SK-N-SH (cell line): Measurements from ENCODE around the gene OR52B6. TPM values are rescaled to one million over a fixed set of nuclear protein-coding genes. Genes with fewer than 3 reads are reported as not detected.

Experiments
- CTCF ChIA-PET: fragments of 300-600, 350-600 bp; formaldehyde crosslinking; extraction: SDS; loops from one replicate; lab custom pipeline; 2021; lab: Yijun Ruan, JAX
- POLR2A ChIA-PET: fragments of 350-600 bp; sonication (Branson Sonifier 250); formaldehyde crosslinking; extraction: SDS; loops from one replicate; lab custom pipeline; 2020; ENCODE audit warnings: antibody characterized with exemption, inconsistent platforms; lab: Yijun Ruan, JAX
- DNase-seq: peaks from one replicate; pipeline ENCODE4 v3.0.0; 2012
- H2AFZ ChIP-seq: fragments of 200-600 bp; sonication (generic); 2 replicates; pipeline ENCODE4 v1.8.1; 2016; ENCODE audit warnings: antibody characterized with exemption, mild to moderate bottlenecking, low read depth
- H3F3A ChIP-seq: fragments of 200-600 bp; sonication (generic); replicated peaks from 2 replicates; pipeline ENCODE3; 2016; ENCODE audit warnings: antibody characterized with exemption, mild to moderate bottlenecking; ENCODE audit not compliant: insufficient read depth
- H3K27ac ChIP-seq, 2 experiments: fragments of 200-500 bp in 1 of 2; fragments of 200-600 bp in 1 of 2; sonication (Bioruptor generic) in 1 of 2; sonication (generic), shearing (Covaris generic) in 1 of 2; 2 replicates each; pipeline versions ENCODE4 v1.5.1 to v1.6.1; 2014 to 2016; ENCODE audit warnings: low read depth in 2 of 2, inconsistent platforms in 1 of 2, low read length in 1 of 2, mild to moderate bottlenecking in 1 of 2, mixed read lengths in 1 of 2
- H3K27me3 ChIP-seq: fragments of 200-600 bp; sonication (generic), shearing (Covaris generic); 2 replicates; pipeline ENCODE4 v1.6.1; 2016; ENCODE audit warnings: mixed run types; ENCODE audit not compliant: insufficient read depth
- H3K36me3 ChIP-seq, 2 experiments: fragments of 200-500 bp in 1 of 2; fragments of 200-600 bp in 1 of 2; sonication (Bioruptor generic) in 1 of 2; sonication (generic) in 1 of 2; replicated peaks in 1 of 2; 2 replicates each; pipeline versions ENCODE3 to v1.5.1; 2014 to 2016; ENCODE audit warnings: low read length in 1 of 2, mild to moderate bottlenecking in 1 of 2; ENCODE audit not compliant: insufficient read depth in 2 of 2, control insufficient read depth in 1 of 2
- H3K4me1 ChIP-seq, 2 experiments: fragments of 200-500 bp in 1 of 2; fragments of 200-600 bp in 1 of 2; sonication (Bioruptor generic) in 1 of 2; sonication (generic), shearing (Covaris generic) in 1 of 2; 2 replicates each; pipeline versions ENCODE4 v1.5.1 to v1.6.1; 2014 to 2016; ENCODE audit warnings: low read depth in 1 of 2, low read length in 1 of 2, mixed run types in 1 of 2; ENCODE audit not compliant: insufficient read depth in 2 of 2, control insufficient read depth in 1 of 2
- H3K4me2 ChIP-seq: fragments of 200-600 bp; sonication (generic), shearing (Covaris generic); 2 replicates; pipeline ENCODE4 v1.6.1; 2017; ENCODE audit warnings: mixed run types
- H3K4me3 ChIP-seq, 2 experiments: fragments of 200-500 bp in 1 of 2; fragments of 200-600 bp in 1 of 2; sonication (Bioruptor generic) in 1 of 2; sonication (generic), shearing (Covaris generic) in 1 of 2; 2 replicates each; pipeline versions ENCODE4 v1.5.1 to v1.8.1; 2014 to 2016; ENCODE audit warnings: low read depth in 2 of 2, inconsistent platforms in 1 of 2, low read length in 1 of 2, mild to moderate bottlenecking in 1 of 2, mixed read lengths in 1 of 2, moderate library complexity in 1 of 2
- H3K79me2 ChIP-seq: fragments of 200-600 bp; sonication (generic); 2 replicates; pipeline ENCODE4 v1.8.1; 2017; ENCODE audit warnings: mild to moderate bottlenecking; ENCODE audit not compliant: insufficient read depth
- H3K9ac ChIP-seq: fragments of 200-600 bp; sonication (generic); 2 replicates; pipeline ENCODE4 v1.6.1; 2017; ENCODE audit warnings: mixed run types
- H3K9me2 ChIP-seq: fragments of 200-600 bp; sonication (generic); 2 replicates; pipeline ENCODE4 v1.6.1; 2017; ENCODE audit warnings: mixed run types
- H3K9me3 ChIP-seq: fragments of 200-600 bp; sonication (generic); 2 replicates; pipeline ENCODE4 v1.6.1; 2017; ENCODE audit warnings: mixed run types, mild to moderate bottlenecking, moderate library complexity
- H4K20me1 ChIP-seq: fragments of 200-600 bp; sonication (generic); 2 replicates; pipeline ENCODE4 v1.6.1; 2017; ENCODE audit warnings: mild to moderate bottlenecking, mixed run types; ENCODE audit not compliant: insufficient read depth
- EP300 ChIP-seq, 2 experiments: IDR thresholded peaks; 2 replicates each; pipeline versions ENCODE4 v1.4.0 to v1.6.1; 2012; ENCODE audit warnings: borderline replicate concordance in 1 of 2, low read depth in 1 of 2, low read length in 1 of 2
- FOSL2 ChIP-seq: IDR thresholded peaks from 2 replicates; pipeline ENCODE4 v1.4.0; 2012; ENCODE audit warnings: low read depth, mild to moderate bottlenecking, moderate library complexity, borderline replicate concordance
- GATA2 ChIP-seq: sonication (generic); formaldehyde crosslinking; IDR thresholded peaks from 2 replicates; pipeline ENCODE4 v1.5.0; 2020; ENCODE audit warnings: mild to moderate bottlenecking, missing genetic modification reagents
- MEF2A ChIP-seq: IDR thresholded peaks from 2 replicates; pipeline ENCODE4 v1.4.0; 2012; ENCODE audit warnings: low read depth, borderline replicate concordance
- MXI1 ChIP-seq: IDR thresholded peaks from 2 replicates; pipeline ENCODE4 v1.6.1; 2012; ENCODE audit warnings: mild to moderate bottlenecking, low read depth, low read length, improper control_type of control experiment
- RCOR1 ChIP-seq: fragments of 150-350 bp; IDR thresholded peaks from 2 replicates; pipeline ENCODE4 v1.6.1; 2017; ENCODE audit warnings: antibody characterized with exemption, low read length
- RXRA ChIP-seq: IDR thresholded peaks from 2 replicates; pipeline ENCODE4 v1.4.0; 2012; ENCODE audit warnings: low read depth, mild to moderate bottlenecking, borderline replicate concordance
- SIN3A ChIP-seq: IDR thresholded peaks from 2 replicates; pipeline ENCODE4 v1.6.1; 2012; ENCODE audit warnings: low read depth, mild to moderate bottlenecking, low read length, moderate library complexity, borderline replicate concordance
- TEAD4 ChIP-seq: IDR thresholded peaks from 2 replicates; pipeline ENCODE4 v1.4.0; 2012; ENCODE audit warnings: mild to moderate bottlenecking, borderline replicate concordance; ENCODE audit not compliant: insufficient read depth
- YY1 ChIP-seq: IDR thresholded peaks from 2 replicates; pipeline ENCODE4 v1.4.0; 2012; ENCODE audit warnings: low read depth, mild to moderate bottlenecking
- WGBS: methylation state at CpG from one replicate; pipeline ENCODE4 v1.1.6; 2017; ENCODE audit warnings: low lambda C conversion rate; 5-methylcytosine and 5-hydroxymethylcytosine counted together
- polyA plus RNA-seq, 3 experiments: library from polyadenylated mRNA; depleted of rRNA; stranded (reverse); fragments of >200 nt; gene quantifications; 2 replicates each; pipeline ENCODE4 v1.2.3, GENCODE V29; 2012
- TF ChIP-seq, protein P1 (sequence below): fragments of 200-600 bp; sonication (generic); IDR thresholded peaks from 2 replicates; pipeline ENCODE4 v1.6.1; 2017; ENCODE audit warnings: antibody characterized with exemption, mild to moderate bottlenecking, moderate library complexity
- TF ChIP-seq, protein P2 (sequence below): fragments of 150-350 bp; IDR thresholded peaks from 2 replicates; pipeline ENCODE4 v1.6.1; 2016; ENCODE audit warnings: mild to moderate bottlenecking, low read depth, low read length
- TF ChIP-seq, protein P3 (sequence below): IDR thresholded peaks from 2 replicates; pipeline ENCODE4 v1.6.1; 2012; ENCODE audit warnings: mild to moderate bottlenecking, low read depth, low read length, moderate library complexity
- TF ChIP-seq, protein P4 (sequence below): IDR thresholded peaks from 2 replicates; pipeline ENCODE4 v1.4.0; 2012; ENCODE audit warnings: low read depth, borderline replicate concordance
- TF ChIP-seq, protein P5 (sequence below): fragments of 150-350 bp; IDR thresholded peaks from 2 replicates; pipeline ENCODE4 v1.6.1; 2017; ENCODE audit warnings: antibody characterized with exemption, low read length, low read depth, borderline replicate concordance

OR52B6 gene
- polyA plus RNA-seq, 1 of the 3 experiments (the other 2 are of a cell fraction): not detected

DNA sequence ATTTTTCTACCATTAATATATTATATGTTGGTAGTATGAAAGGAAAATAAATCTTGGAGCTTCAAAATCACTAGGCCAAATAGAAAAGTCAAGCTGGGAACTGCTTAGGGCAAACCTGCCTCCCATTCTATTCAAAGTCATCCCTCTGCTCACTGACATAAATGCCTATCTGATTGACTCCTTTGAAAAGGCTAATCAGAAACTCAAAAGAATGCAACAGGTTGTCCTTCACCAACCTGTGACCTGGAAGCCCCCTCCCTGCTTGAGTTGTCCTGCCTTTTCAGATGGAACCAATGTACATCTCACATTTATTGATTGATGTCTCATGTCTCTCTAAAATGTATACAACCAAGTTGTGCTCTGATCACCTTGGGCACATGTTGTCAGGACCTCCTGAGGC lies 40.9 kb downstream of the OR52B6 start (continued):
- TF ChIP-seq, protein P1, sequence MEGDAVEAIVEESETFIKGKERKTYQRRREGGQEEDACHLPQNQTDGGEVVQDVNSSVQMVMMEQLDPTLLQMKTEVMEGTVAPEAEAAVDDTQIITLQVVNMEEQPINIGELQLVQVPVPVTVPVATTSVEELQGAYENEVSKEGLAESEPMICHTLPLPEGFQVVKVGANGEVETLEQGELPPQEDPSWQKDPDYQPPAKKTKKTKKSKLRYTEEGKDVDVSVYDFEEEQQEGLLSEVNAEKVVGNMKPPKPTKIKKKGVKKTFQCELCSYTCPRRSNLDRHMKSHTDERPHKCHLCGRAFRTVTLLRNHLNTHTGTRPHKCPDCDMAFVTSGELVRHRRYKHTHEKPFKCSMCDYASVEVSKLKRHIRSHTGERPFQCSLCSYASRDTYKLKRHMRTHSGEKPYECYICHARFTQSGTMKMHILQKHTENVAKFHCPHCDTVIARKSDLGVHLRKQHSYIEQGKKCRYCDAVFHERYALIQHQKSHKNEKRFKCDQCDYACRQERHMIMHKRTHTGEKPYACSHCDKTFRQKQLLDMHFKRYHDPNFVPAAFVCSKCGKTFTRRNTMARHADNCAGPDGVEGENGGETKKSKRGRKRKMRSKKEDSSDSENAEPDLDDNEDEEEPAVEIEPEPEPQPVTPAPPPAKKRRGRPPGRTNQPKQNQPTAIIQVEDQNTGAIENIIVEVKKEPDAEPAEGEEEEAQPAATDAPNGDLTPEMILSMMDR: no peak
- TF ChIP-seq RXRA (no peak), TEAD4 (no peak), GATA2 (CRISPR knock-in tag) (no peak), EP300 (IDR thresholded peaks at IDR 0.05; ENCODE audit: borderline replicate concordance in 1 of 2, low read depth in 1 of 2, low read length in 1 of 2) (no peak), SIN3A (no peak), RCOR1 (no peak)
- TF ChIP-seq, protein P2, sequence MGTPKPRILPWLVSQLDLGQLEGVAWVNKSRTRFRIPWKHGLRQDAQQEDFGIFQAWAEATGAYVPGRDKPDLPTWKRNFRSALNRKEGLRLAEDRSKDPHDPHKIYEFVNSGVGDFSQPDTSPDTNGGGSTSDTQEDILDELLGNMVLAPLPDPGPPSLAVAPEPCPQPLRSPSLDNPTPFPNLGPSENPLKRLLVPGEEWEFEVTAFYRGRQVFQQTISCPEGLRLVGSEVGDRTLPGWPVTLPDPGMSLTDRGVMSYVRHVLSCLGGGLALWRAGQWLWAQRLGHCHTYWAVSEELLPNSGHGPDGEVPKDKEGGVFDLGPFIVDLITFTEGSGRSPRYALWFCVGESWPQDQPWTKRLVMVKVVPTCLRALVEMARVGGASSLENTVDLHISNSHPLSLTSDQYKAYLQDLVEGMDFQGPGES: no peak
- TF ChIP-seq, protein P3, sequence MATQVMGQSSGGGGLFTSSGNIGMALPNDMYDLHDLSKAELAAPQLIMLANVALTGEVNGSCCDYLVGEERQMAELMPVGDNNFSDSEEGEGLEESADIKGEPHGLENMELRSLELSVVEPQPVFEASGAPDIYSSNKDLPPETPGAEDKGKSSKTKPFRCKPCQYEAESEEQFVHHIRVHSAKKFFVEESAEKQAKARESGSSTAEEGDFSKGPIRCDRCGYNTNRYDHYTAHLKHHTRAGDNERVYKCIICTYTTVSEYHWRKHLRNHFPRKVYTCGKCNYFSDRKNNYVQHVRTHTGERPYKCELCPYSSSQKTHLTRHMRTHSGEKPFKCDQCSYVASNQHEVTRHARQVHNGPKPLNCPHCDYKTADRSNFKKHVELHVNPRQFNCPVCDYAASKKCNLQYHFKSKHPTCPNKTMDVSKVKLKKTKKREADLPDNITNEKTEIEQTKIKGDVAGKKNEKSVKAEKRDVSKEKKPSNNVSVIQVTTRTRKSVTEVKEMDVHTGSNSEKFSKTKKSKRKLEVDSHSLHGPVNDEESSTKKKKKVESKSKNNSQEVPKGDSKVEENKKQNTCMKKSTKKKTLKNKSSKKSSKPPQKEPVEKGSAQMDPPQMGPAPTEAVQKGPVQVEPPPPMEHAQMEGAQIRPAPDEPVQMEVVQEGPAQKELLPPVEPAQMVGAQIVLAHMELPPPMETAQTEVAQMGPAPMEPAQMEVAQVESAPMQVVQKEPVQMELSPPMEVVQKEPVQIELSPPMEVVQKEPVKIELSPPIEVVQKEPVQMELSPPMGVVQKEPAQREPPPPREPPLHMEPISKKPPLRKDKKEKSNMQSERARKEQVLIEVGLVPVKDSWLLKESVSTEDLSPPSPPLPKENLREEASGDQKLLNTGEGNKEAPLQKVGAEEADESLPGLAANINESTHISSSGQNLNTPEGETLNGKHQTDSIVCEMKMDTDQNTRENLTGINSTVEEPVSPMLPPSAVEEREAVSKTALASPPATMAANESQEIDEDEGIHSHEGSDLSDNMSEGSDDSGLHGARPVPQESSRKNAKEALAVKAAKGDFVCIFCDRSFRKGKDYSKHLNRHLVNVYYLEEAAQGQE: no peak

DNA sequence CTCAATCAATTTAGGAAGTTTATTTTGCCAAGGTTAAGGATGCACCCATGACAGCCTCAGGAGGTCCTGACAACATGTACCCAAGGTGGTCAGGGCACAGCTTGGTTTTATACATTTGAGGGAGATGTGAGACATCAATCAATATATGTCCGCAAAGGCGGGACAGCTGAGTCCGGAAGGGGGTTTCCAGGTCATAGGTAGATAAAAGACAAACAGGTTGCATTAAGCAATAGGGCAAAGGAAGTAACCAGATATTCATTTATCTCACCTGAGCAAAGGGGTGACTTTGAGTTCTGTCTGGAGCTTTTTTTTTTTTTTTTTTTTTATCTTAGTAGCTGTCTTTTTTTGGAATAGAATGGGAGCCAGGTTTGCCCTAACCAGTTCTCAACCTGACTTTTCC lies 42.1 kb downstream of the OR52B6 start:
- Histone ChIP-seq H3K79me2 (no peaks in the 10 kb centered on the region), H3K27ac (no peak overlapping the region), H3K9me3 (no peaks in the 10 kb centered on the region), H3K4me3 (no peak overlapping the region)
- DNase-seq: no peak
- TF ChIP-seq, protein P4, sequence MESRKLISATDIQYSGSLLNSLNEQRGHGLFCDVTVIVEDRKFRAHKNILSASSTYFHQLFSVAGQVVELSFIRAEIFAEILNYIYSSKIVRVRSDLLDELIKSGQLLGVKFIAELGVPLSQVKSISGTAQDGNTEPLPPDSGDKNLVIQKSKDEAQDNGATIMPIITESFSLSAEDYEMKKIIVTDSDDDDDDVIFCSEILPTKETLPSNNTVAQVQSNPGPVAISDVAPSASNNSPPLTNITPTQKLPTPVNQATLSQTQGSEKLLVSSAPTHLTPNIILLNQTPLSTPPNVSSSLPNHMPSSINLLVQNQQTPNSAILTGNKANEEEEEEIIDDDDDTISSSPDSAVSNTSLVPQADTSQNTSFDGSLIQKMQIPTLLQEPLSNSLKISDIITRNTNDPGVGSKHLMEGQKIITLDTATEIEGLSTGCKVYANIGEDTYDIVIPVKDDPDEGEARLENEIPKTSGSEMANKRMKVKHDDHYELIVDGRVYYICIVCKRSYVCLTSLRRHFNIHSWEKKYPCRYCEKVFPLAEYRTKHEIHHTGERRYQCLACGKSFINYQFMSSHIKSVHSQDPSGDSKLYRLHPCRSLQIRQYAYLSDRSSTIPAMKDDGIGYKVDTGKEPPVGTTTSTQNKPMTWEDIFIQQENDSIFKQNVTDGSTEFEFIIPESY: no peak
- TF ChIP-seq MEF2A (no peak), YY1 (no peak), MXI1 (no peak), FOSL2 (no peak)
- TF ChIP-seq, protein P5, sequence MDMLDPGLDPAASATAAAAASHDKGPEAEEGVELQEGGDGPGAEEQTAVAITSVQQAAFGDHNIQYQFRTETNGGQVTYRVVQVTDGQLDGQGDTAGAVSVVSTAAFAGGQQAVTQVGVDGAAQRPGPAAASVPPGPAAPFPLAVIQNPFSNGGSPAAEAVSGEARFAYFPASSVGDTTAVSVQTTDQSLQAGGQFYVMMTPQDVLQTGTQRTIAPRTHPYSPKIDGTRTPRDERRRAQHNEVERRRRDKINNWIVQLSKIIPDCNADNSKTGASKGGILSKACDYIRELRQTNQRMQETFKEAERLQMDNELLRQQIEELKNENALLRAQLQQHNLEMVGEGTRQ: no peak
- TF ChIP-seq, all 33 proteins: peak for 0
- Histone ChIP-seq H4K20me1 (no peaks in the 10 kb centered on the region), H3K9ac (no peak overlapping the region), H3K9me2 (no peaks in the 10 kb centered on the region), H3F3A (peaks cover 16% of the 10 kb centered on the region), H3K27me3 (no peaks in the 10 kb centered on the region; the same call in 1 of the 2 replicates), H3K4me2 (no peak overlapping the region), H3K4me1 (no peaks in the 10 kb centered on the region), H2AFZ (no peak overlapping the region), H3K36me3 (no peaks in the 10 kb centered on the region)
- POLR2A ChIA-PET: no interaction called here
- 18% methylated on average over 3 of the region's 3 CpGs for WGBS
- CTCF ChIA-PET: interaction anchor here (0.5 kb wide), 1 partner anchor 185 kb away, joined by 4 read pairs; no protein-coding TSS in a partner anchor
